ENCODE results near the gene CST9. TPM values are rescaled to one million over a fixed set of nuclear protein-coding genes. Genes with fewer than 3 reads are reported as not detected.
A peak's percentile ranks its signal among the peaks of the same experiment; 100 is the strongest.
"Not testable (repeated sequence)": the region's sequence is repeated elsewhere in the genome, so short reads cannot be mapped to it uniquely, and the experiment has no call there.

Gene CST9
- total RNA-seq, 4 donors from 2014 or later: not detected

DNA sequence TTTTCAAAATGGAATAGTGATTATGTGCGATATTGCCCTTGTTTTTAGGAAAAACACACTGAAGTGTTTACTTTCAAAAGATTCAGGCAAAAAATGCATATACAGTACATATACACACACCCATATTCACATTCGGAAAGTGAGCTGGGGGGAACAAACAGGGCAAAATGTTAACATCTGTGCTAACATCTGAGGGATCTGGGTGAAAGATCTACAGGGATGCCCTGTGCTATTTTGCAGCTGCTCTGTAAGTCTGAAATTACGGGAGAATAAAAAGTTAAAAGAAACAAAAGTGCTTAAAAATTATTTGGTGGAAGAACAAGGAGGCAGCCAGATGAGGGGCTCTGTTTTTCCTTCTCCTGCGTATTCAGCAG is 31.2 kb upstream of the CST9 start:
- no peaks in the 10 kb centered on the region for H3K27me3 ChIP-seq
- TF ChIP-seq, protein P1, sequence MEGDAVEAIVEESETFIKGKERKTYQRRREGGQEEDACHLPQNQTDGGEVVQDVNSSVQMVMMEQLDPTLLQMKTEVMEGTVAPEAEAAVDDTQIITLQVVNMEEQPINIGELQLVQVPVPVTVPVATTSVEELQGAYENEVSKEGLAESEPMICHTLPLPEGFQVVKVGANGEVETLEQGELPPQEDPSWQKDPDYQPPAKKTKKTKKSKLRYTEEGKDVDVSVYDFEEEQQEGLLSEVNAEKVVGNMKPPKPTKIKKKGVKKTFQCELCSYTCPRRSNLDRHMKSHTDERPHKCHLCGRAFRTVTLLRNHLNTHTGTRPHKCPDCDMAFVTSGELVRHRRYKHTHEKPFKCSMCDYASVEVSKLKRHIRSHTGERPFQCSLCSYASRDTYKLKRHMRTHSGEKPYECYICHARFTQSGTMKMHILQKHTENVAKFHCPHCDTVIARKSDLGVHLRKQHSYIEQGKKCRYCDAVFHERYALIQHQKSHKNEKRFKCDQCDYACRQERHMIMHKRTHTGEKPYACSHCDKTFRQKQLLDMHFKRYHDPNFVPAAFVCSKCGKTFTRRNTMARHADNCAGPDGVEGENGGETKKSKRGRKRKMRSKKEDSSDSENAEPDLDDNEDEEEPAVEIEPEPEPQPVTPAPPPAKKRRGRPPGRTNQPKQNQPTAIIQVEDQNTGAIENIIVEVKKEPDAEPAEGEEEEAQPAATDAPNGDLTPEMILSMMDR (IDR thresholded peaks at IDR 0.05): no peak
- no peak for TF ChIP-seq POLR2A (IDR thresholded peaks at IDR 0.05)
- H3K27ac ChIP-seq: peak overlapping the region; percentile 76 to 99 (median 96)
- peaks cover 0 to 27% (median 0%) of the 10 kb centered on the region in 3 donors for H3K36me3 ChIP-seq
- H3K9me3 ChIP-seq: no peaks in the 10 kb centered on the region
- peak overlapping the region; percentile 42 to 99 (median 80) for H3K4me3 ChIP-seq
- H3K4me1 ChIP-seq: peaks cover 0 to 35% (median 0%) of the 10 kb centered on the region in 4 donors
- DNase-seq: no peak

DNA sequence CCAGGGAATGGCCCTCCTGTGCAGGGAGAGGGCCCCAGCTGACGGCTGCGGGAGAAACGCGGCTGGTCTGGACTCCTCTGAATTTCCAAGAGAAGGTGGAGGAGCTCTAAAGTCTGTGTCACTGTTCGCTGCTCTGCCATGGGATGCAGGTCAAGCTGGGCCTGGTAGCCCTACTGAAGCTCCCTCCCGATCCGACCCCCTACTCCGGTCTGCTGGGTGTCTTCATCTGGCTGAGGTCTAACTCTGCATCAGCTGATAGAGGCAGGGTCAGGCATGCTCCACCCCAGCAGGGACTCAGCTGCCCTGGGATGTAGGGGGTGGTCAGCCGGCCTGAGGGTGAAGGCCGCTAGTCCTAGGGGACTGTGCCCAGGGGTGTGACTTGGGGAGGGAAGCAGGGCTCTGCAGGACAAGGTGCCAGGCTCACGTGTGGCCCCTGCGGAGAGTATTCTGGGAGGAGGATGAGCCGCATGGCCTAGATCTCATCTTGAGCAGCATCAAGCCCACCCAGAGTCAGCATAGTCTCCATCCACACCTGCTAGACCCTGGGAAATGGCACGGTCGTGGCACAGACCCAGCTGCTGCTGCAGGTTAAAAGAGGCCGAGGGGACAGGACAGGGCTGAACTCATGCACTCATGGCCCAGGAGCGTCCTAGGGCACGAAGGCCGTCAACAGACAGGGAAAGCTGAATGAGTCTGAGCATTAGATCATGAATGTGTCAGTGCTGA is 30.6 kb upstream of the CST9 start:
- Histone ChIP-seq H3K4me1 (peaks cover 0 to 33% (median 0%) of the 10 kb centered on the region in 4 donors), H3K36me3 (peaks cover 0 to 28% (median 0%) of the 10 kb centered on the region in 3 donors), H3K27ac (peak overlapping the region; percentile 31 to 99 (median 96)), H3K4me3 (peak overlapping the region; percentile 18 to 99 (median 80)), H3K9me3 (no peaks in the 10 kb centered on the region), H3K27me3 (no peaks in the 10 kb centered on the region)
- DNase-seq: no peak
- TF ChIP-seq, protein P1 (IDR thresholded peaks at IDR 0.05): no peak
- TF ChIP-seq POLR2A (IDR thresholded peaks at IDR 0.05): no peak

DNA sequence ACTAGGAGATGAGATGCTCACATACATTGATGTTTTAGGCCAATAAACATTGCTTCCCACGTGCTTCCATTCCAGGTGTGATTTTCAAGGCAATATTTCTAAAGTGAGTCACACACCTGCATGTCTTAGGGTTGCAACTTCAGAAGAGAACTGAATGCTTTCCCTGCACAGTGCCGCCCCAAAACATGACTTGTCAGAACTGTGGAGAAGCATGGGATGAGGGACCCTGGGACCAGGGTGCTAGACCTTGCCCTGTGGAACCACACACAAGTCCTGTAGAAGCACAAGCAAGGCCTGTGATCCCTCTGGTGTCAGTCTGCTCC is 30.0 kb upstream of the CST9 start:
- not testable (repeated sequence) for DNase-seq, H3K9me3 ChIP-seq, H3K27me3 ChIP-seq
- peaks cover 0 to 33% (median 0%) of the 10 kb centered on the region in 4 donors for H3K4me1 ChIP-seq
- peak overlapping the region in 2 of 4 donors; percentile 98 to 99 for H3K27ac ChIP-seq
- peaks cover 0 to 28% (median 0%) of the 10 kb centered on the region in 3 donors for H3K36me3 ChIP-seq
- peak overlapping the region in 2 of 4 donors; percentile 71 to 89 for H3K4me3 ChIP-seq

DNA sequence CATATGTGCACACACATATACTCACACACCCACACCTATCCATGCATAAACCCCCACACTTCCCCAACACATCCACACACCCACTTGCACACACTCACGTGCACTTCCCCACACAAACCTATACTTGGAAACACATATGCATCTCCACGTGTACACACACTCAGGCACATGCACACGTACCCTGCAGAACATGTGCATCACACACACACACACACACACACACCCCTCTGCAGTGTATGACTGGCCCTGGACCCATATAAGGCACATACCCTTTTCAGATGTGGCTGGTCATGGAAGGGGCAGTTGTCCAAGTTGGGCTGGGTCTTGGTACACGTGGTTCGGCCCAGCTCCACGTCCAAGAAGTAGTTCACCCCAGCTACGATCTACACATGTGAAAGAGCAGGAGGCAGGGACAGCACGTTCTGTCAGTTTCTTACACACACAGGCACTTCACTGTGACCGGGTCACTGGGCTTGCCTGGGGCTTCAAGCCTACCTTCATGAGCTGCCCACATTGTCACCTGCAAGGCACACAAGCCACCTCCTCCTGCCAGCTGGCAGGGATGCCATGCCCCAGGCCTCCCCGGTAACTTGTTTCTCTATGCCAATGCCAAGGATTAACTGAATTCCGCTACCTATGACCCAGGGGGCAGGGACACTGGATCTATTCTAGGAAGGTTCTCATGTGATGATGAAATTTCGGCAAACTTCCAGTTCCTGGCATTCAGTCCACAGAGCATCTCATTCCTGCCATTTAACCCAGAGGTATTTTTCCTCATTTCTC is 29.5 kb upstream of the CST9 start:
- no peak for DNase-seq

DNA sequence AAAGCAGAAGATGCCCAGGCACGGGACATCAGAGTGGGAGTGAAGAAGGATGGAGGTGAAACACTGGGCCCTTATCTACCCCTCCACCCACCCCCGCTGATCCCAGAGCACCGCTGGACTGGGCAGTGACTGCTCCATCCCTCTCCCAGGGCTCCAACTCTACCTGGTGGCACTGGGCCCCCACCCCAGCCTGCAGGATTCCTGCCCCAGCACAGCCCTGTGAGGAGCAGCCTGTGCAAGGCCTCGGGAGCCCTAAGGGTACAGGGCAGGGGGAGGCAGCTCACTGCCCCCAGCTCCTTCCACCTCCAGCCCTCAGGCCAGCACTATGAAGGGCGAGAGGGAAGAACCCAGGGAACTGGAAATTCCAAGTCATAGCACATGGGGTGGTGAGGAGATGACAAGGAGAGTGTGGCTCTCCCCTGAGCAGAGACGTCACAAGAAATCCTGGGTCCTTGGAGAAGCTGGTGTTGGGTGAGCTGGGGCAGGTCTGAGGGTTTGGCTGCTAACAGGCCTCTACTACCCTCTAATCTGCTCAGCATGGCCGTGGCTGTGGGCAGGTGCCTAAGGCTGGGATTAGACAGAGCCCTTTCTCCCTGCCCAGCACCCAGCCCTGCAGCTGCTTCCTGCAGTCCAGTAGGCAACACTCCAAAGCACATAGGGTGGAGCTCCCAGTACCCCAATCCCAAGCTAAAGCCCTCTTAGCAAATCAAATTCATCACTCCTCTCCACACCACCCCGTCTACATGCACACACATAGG is 28.5 kb upstream of the CST9 start:
- H3K4me1 ChIP-seq: peaks cover 0 to 47% (median 0%) of the 10 kb centered on the region in 4 donors
- no peaks in the 10 kb centered on the region for H3K27me3 ChIP-seq
- TF ChIP-seq POLR2A (IDR thresholded peaks at IDR 0.05): no peak
- H3K9me3 ChIP-seq: no peaks in the 10 kb centered on the region
- peaks cover 0 to 28% (median 0%) of the 10 kb centered on the region in 3 donors for H3K36me3 ChIP-seq
- H3K27ac ChIP-seq: peak overlapping the region in 1 of 4 donors; percentile 12
- no peak overlapping the region for H3K4me3 ChIP-seq
- DNase-seq: no peak

More for the DNA sequence above, 29.5 kb upstream of the CST9 start:
- H3K9me3 ChIP-seq: no peaks in the 10 kb centered on the region
- TF ChIP-seq, protein P1 (IDR thresholded peaks at IDR 0.05): no peak
- no peak for TF ChIP-seq POLR2A (IDR thresholded peaks at IDR 0.05)
- peak overlapping the region in 1 of 4 donors; percentile 26 for H3K4me3 ChIP-seq
- H3K36me3 ChIP-seq: peaks cover 0 to 28% (median 0%) of the 10 kb centered on the region in 3 donors
- H3K27ac ChIP-seq: peak overlapping the region in 2 of 4 donors; percentile 12 to 52
- no peaks in the 10 kb centered on the region for H3K27me3 ChIP-seq
- H3K4me1 ChIP-seq: peaks cover 0 to 37% (median 0%) of the 10 kb centered on the region in 4 donors

DNA sequence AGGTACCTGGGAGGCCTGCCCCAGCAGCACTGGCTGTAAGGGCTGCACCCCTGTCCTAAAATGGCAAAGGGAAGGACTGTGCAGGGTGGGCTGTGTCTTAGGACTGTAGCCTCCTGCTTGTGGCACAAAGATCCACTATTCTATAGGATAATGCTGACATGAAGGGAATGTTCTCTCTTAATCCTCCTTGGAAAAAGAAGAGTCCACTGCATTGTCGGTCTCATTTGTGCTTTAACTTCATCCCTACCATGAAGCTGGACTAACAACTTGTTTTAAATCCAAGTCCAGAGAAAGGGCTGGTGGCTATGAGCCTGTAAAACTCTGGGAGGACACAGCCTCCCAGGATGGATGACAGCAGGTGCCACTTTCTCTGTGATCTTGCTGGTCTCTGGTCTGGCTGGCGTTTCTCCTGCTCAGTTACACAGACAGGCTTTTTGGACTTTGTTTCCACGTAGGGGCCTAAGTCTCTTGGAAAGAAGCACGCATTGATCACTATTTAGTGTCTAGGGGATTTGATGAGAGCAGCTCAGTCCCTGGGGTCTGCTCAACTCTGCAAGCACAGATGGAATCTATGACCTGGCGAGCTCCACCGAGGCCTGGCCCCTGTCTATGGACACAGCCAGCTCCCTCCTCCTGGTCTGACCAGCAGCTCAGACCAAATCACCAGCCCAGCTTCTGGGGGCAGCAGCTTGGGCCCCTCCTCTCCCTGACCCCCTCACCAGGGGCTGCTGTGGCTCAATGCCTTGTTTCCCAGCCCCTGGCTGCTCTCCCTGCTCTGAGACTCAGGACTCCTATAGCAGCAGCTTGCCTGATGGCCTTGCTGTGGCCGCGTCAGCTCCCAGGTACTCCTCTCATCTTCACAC is 27.2 kb upstream of the CST9 start:
- Histone ChIP-seq H3K27ac (no peak overlapping the region), H3K4me3 (no peak overlapping the region), H3K4me1 (peaks cover 0 to 47% (median 0%) of the 10 kb centered on the region in 4 donors), H3K9me3 (no peaks in the 10 kb centered on the region), H3K36me3 (peaks cover 0 to 28% (median 0%) of the 10 kb centered on the region in 3 donors), H3K27me3 (no peaks in the 10 kb centered on the region)
- no peak for TF ChIP-seq POLR2A (IDR thresholded peaks at IDR 0.05)
- TF ChIP-seq, protein P1 (IDR thresholded peaks at IDR 0.05): no peak
- no peak for DNase-seq
